Measurements from ENCODE around the gene ZNF710. TPM values are rescaled to one million over a fixed set of nuclear protein-coding genes. Genes with fewer than 3 reads are reported as not detected.
A peak's percentile ranks its signal among the peaks of the same experiment; 100 is the strongest.

Gene ZNF710
- total and polyA plus RNA-seq, 2 of the 4 experiments (the other 2 are of a cell fraction): 7.6 to 8.2 TPM

DNA sequence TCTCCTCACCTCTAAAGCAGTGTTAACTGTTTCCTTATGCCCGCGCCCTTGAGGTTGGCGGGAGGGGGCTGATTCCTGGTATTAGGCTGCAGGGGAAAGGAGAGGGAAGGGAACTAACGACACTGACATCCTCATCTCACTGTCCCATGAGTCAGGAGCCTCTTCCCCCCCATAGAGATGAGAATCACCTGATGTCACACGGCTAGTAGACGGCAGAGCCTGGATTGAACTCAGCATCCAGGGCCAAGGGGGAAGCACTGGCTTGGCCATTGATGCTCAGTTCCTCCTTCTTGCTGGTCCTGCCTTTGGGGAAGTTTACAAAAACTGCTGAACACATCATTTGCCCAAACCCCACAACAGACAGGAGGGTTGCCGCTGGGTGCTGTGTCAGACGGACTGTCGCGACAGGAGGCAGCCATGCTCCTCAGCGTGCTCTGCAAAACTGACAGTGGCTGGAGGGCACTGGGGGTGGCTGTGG is 62.7 kb downstream of the ZNF710 start:
- no peak overlapping the region for H4K91ac ChIP-seq (ENCODE audit: insufficient read depth, low read depth, low read length)
- ATAC-seq (ENCODE audit: low read depth) (no peak), DNase-seq (no peak)
- peaks cover 11% of the 10 kb centered on the region for H4K20me1 ChIP-seq (ENCODE audit: insufficient read depth, low read length)
- H2BK5ac ChIP-seq (ENCODE audit: low read depth, low read length, poor library complexity, severe bottlenecking): no peak overlapping the region
- H3K56ac ChIP-seq (ENCODE audit: extremely low read depth, insufficient read depth, low read length): no peak overlapping the region
- no TSS peak for BruUV-seq (replicated peaks)
- H4K8ac ChIP-seq (ENCODE audit: low read depth in 2 of 2, low read length in 2 of 2): no peak overlapping the region
- H2AFZ ChIP-seq (replicated peaks; ENCODE audit: low read length, poor library complexity): no peak overlapping the region
- H3K36me3 ChIP-seq (ENCODE audit: control insufficient read depth, insufficient read depth, low read length): peaks cover 11% of the 10 kb centered on the region
- in situ Hi-C loops (cut with MboI; ENCODE audit: low sequenced_read_pairs) (no loop called here), dilution Hi-C loops (cut with HindIII; ENCODE audit: low sequenced_read_pairs, unreplicated experiment) (no loop called here), intact Hi-C loops (cut with micrococcal nuclease) (no loop called here)
- H2BK15ac ChIP-seq (ENCODE audit: low read depth, low read length): no peak overlapping the region
- no peak overlapping the region for H3K4ac ChIP-seq (ENCODE audit: low read depth, low read length)
- H3K4me3 ChIP-seq (ENCODE audit: insufficient read depth, low read depth, low read length): no peak overlapping the region
- TF ChIP-seq MAFK (IDR thresholded peaks at IDR 0.05; ENCODE audit: low read depth, low read length) (no peak), SMC3 (IDR thresholded peaks at IDR 0.05; ENCODE audit: low read depth, low read length) (no peak), NFE2L2 (IDR thresholded peaks at IDR 0.05; ENCODE audit: low read depth, low read length) (no peak), RFX5 (IDR thresholded peaks at IDR 0.05; ENCODE audit: low read depth, low read length) (no peak), FOS (IDR thresholded peaks at IDR 0.05; ENCODE audit: low read depth, low read length) (no peak), MXI1 (IDR thresholded peaks at IDR 0.05; ENCODE audit: borderline replicate concordance, low read depth, low read length) (no peak), MAZ (IDR thresholded peaks at IDR 0.05; ENCODE audit: borderline replicate concordance, low read depth, low read length) (no peak), CEBPB (IDR thresholded peaks at IDR 0.05; ENCODE audit: low read depth, low read length) (no peak), CHD1 (IDR thresholded peaks at IDR 0.05; ENCODE audit: low read depth, low read length) (no peak), POLR2A (IDR thresholded peaks at IDR 0.05; ENCODE audit: low read depth, low read length) (no peak)
- TF ChIP-seq, protein P1, sequence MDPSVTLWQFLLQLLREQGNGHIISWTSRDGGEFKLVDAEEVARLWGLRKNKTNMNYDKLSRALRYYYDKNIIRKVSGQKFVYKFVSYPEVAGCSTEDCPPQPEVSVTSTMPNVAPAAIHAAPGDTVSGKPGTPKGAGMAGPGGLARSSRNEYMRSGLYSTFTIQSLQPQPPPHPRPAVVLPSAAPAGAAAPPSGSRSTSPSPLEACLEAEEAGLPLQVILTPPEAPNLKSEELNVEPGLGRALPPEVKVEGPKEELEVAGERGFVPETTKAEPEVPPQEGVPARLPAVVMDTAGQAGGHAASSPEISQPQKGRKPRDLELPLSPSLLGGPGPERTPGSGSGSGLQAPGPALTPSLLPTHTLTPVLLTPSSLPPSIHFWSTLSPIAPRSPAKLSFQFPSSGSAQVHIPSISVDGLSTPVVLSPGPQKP (IDR thresholded peaks at IDR 0.05; ENCODE audit: borderline replicate concordance, low read depth, low read length): no peak
- TF ChIP-seq, protein P2, sequence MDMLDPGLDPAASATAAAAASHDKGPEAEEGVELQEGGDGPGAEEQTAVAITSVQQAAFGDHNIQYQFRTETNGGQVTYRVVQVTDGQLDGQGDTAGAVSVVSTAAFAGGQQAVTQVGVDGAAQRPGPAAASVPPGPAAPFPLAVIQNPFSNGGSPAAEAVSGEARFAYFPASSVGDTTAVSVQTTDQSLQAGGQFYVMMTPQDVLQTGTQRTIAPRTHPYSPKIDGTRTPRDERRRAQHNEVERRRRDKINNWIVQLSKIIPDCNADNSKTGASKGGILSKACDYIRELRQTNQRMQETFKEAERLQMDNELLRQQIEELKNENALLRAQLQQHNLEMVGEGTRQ (IDR thresholded peaks at IDR 0.05; ENCODE audit: low read depth, low read length): no peak
- TF ChIP-seq, protein P3, sequence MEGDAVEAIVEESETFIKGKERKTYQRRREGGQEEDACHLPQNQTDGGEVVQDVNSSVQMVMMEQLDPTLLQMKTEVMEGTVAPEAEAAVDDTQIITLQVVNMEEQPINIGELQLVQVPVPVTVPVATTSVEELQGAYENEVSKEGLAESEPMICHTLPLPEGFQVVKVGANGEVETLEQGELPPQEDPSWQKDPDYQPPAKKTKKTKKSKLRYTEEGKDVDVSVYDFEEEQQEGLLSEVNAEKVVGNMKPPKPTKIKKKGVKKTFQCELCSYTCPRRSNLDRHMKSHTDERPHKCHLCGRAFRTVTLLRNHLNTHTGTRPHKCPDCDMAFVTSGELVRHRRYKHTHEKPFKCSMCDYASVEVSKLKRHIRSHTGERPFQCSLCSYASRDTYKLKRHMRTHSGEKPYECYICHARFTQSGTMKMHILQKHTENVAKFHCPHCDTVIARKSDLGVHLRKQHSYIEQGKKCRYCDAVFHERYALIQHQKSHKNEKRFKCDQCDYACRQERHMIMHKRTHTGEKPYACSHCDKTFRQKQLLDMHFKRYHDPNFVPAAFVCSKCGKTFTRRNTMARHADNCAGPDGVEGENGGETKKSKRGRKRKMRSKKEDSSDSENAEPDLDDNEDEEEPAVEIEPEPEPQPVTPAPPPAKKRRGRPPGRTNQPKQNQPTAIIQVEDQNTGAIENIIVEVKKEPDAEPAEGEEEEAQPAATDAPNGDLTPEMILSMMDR (conservative IDR thresholded peaks at IDR 0.05; ENCODE audit: low read depth, low read length): no peak
- no peak overlapping the region for H2BK120ac ChIP-seq (ENCODE audit: low read depth, low read length)
- H3K27ac ChIP-seq (ENCODE audit: insufficient read depth, low read length): no peak overlapping the region
- peak overlapping the region; percentile 72 for H2AK9ac ChIP-seq (replicated peaks; ENCODE audit: low read depth, low read length, poor library complexity)
- peaks cover 13% of the 10 kb centered on the region for H3K9me1 ChIP-seq (ENCODE audit: insufficient read depth, low read length)
- H3K18ac ChIP-seq (ENCODE audit: low read depth, low read length): no peak overlapping the region
- no peak overlapping the region for H2AK5ac ChIP-seq (ENCODE audit: low read depth, low read length)
- H3K23ac ChIP-seq (ENCODE audit: low read depth, low read length): no peak overlapping the region
- ChIA-PET CTCF (no interaction called here), POLR2A (ENCODE audit: unreplicated experiment) (no interaction called here)
- H3K9ac ChIP-seq (ENCODE audit: low read depth, low read length): no peak overlapping the region
- no peak overlapping the region for H4K5ac ChIP-seq (ENCODE audit: low read depth, low read length)
- H3K14ac ChIP-seq (replicated peaks; ENCODE audit: low read depth, low read length): no peak overlapping the region
- no peak overlapping the region for H2BK20ac ChIP-seq (ENCODE audit: low read depth, low read length)
- no peaks in the 10 kb centered on the region for H3K27me3 ChIP-seq (ENCODE audit: control insufficient read depth, insufficient read depth, low read length)
- no peak overlapping the region for H3K4me2 ChIP-seq (ENCODE audit: low read depth, low read length)
- peaks cover 4 to 48% of the 10 kb centered on the region in 2 experiments for H3K79me1 ChIP-seq (ENCODE audit: low read depth in 1 of 2, low read length in 2 of 2)
- WGBS, 2 experiments (ENCODE audit: extremely low coverage in 2 of 2, insufficient read length in 1 of 2): no CpG with 5 or more reads among the region's 11 CpGs
- peaks cover 1% of the 10 kb centered on the region; the same call in 1 of the 2 replicates for H3K4me1 ChIP-seq (ENCODE audit: control insufficient read depth, insufficient read depth, low read length)
- H3K9me3 ChIP-seq (ENCODE audit: control insufficient read depth, insufficient read depth, low read length): no peaks in the 10 kb centered on the region
